ENCODE results near the gene CNTNAP2. TPM values are rescaled to one million over a fixed set of nuclear protein-coding genes. Genes with fewer than 3 reads are reported as not detected.

Gene CNTNAP2
- total RNA-seq, 4 donors from 2014 or later = 0.29 to 0.88 (median 0.33) TPM; not detected in 1

DNA sequence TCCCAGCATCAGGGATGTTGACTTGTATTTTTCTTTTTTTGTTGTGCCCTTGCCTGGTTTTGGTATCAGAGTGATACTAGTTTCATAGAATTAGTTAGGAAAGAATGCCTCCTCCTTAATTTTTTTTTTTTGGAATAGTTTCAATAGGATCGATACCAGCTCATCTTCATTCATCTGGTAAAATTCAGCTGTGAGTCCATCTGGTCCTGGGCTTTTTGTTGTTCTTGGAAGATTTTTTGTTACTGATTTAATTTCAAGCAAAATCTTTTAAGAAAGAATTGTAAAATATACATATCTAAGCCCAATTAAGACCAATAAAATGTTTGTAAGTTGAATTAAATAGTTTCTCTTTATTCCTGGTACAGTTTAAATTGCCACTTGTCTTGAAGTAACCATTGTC, 1159.5 kb downstream of the CNTNAP2 start:
- no peaks in the 10 kb centered on the region for H3K9me3 ChIP-seq
- WGBS, 2 donors = 87 to 96% methylated on average over 1 of the region's 1 CpG
- no peak for DNase-seq
- no peaks in the 10 kb centered on the region for H3K36me3 ChIP-seq
- TF ChIP-seq, protein P1, sequence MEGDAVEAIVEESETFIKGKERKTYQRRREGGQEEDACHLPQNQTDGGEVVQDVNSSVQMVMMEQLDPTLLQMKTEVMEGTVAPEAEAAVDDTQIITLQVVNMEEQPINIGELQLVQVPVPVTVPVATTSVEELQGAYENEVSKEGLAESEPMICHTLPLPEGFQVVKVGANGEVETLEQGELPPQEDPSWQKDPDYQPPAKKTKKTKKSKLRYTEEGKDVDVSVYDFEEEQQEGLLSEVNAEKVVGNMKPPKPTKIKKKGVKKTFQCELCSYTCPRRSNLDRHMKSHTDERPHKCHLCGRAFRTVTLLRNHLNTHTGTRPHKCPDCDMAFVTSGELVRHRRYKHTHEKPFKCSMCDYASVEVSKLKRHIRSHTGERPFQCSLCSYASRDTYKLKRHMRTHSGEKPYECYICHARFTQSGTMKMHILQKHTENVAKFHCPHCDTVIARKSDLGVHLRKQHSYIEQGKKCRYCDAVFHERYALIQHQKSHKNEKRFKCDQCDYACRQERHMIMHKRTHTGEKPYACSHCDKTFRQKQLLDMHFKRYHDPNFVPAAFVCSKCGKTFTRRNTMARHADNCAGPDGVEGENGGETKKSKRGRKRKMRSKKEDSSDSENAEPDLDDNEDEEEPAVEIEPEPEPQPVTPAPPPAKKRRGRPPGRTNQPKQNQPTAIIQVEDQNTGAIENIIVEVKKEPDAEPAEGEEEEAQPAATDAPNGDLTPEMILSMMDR (IDR thresholded peaks at IDR 0.05) = no peak
- no peak for TF ChIP-seq POLR2A (IDR thresholded peaks at IDR 0.05)
- intact Hi-C loops (cut with DNase I) = no loop called here
- H3K4me1 ChIP-seq = no peaks in the 10 kb centered on the region
- H3K27me3 ChIP-seq = no peaks in the 10 kb centered on the region
- no peak overlapping the region for H3K27ac ChIP-seq
- H3K4me3 ChIP-seq (replicated peaks in 1 of 3) = no peak overlapping the region

DNA sequence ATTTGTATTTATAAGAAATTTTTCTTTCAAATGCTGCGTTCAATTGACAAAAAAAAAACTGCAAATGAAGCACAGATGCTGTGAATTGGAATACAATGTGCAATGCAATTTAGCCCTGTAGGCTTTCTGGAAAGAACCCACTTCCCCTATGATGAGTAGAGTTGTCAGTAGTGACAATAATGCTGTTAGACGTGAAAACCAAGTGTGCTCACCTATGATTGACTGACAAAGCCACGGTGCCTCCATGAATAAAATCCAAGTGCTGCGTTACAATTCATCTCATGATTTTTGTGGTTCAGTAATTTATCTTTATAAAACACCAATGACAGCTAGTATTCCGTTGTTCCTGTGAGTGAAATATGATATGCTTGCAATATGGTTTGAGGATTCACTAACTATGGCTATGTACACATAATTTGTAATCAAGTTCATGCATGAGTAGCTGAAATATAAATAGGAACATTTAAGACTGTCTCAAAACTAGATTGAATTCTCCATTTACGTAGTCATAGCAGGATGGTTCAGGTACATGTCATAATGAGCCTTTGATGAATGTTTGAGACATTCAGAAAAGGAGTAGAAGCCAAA, 1160.3 kb downstream of the CNTNAP2 start:
- Histone ChIP-seq H3K4me1 (no peaks in the 10 kb centered on the region), H3K36me3 (no peaks in the 10 kb centered on the region), H3K27me3 (no peaks in the 10 kb centered on the region), H3K27ac (no peak overlapping the region), H3K9me3 (no peaks in the 10 kb centered on the region), H3K4me3 (replicated peaks in 1 of 3) (no peak overlapping the region)
- intact Hi-C loops (cut with DNase I) = no loop called here
- DNase-seq = no peak
- 82 to 85% methylated on average over 6 of the region's 6 CpGs for WGBS, 2 donors
- no peak for TF ChIP-seq POLR2A (IDR thresholded peaks at IDR 0.05)
- TF ChIP-seq, protein P1 (IDR thresholded peaks at IDR 0.05) = no peak

- no peak for DNase-seq
- Histone ChIP-seq H3K9me3 (no peaks in the 10 kb centered on the region), H3K27ac (no peak overlapping the region), H3K36me3 (no peaks in the 10 kb centered on the region), H3K4me3 (replicated peaks in 1 of 3) (no peak overlapping the region), H3K27me3 (no peaks in the 10 kb centered on the region), H3K4me1 (no peaks in the 10 kb centered on the region)
- intact Hi-C loops (cut with DNase I) = no loop called here
- 52% methylated on average over 4 of the region's 4 CpGs for WGBS, 2 donors
- TF ChIP-seq, protein P1 (IDR thresholded peaks at IDR 0.05) = no peak
- no peak for TF ChIP-seq POLR2A (IDR thresholded peaks at IDR 0.05)
These were observed 1162.9 kb downstream of the CNTNAP2 start for GRCh38 chr7:147279514-147279913.

- intact Hi-C loops (cut with DNase I) = no loop called here
- no peaks in the 10 kb centered on the region for H3K36me3 ChIP-seq
- 28 to 34% methylated on average over 2 of the region's 2 CpGs for WGBS, 2 donors
- no peak for DNase-seq
- no peaks in the 10 kb centered on the region for H3K4me1 ChIP-seq
- no peaks in the 10 kb centered on the region for H3K27me3 ChIP-seq
- no peak for TF ChIP-seq POLR2A (IDR thresholded peaks at IDR 0.05)
- TF ChIP-seq, protein P1 (IDR thresholded peaks at IDR 0.05) = no peak
- H3K27ac ChIP-seq = no peak overlapping the region
- H3K4me3 ChIP-seq (replicated peaks in 1 of 3) = no peak overlapping the region
- no peaks in the 10 kb centered on the region for H3K9me3 ChIP-seq
These were observed 1163.4 kb downstream of the CNTNAP2 start for GRCh38 chr7:147279964-147280374.

GRCh38 chr7:147282204-147282603, 1165.6 kb downstream of the CNTNAP2 start:
- DNase-seq = no peak
- Histone ChIP-seq H3K36me3 (no peaks in the 10 kb centered on the region), H3K4me3 (replicated peaks in 1 of 3) (no peak overlapping the region), H3K27ac (no peak overlapping the region), H3K27me3 (no peaks in the 10 kb centered on the region), H3K9me3 (no peaks in the 10 kb centered on the region), H3K4me1 (no peaks in the 10 kb centered on the region)
- TF ChIP-seq, protein P1 (IDR thresholded peaks at IDR 0.05) = no peak
- TF ChIP-seq POLR2A (IDR thresholded peaks at IDR 0.05) = no peak
- intact Hi-C loops (cut with DNase I) = no loop called here
